AG10803 (cell line): ENCODE data around the gene EPB41L4B.

Experiments used
- DNase-seq: peaks from one replicate; pipeline ENCODE4 v3.0.0; 2010; ENCODE audit warnings: low read depth
- H3K4me3 ChIP-seq: 2 replicates; pipeline ENCODE4 v1.5.1; 2011; ENCODE audit warnings: mild to moderate bottlenecking, low read length, control low read depth
- CTCF ChIP-seq: conservative IDR thresholded peaks from 2 replicates; pipeline ENCODE4 v1.5.1; 2011; ENCODE audit warnings: mild to moderate bottlenecking, low read length, control low read depth, inconsistent platforms

EPB41L4B gene

GRCh38 chr9:109203761-109204360, 117.0 kb downstream of the EPB41L4B start:
- no peak for DNase-seq
- H3K4me3 ChIP-seq: no peak overlapping the region
- TF ChIP-seq CTCF: no peak

DNA sequence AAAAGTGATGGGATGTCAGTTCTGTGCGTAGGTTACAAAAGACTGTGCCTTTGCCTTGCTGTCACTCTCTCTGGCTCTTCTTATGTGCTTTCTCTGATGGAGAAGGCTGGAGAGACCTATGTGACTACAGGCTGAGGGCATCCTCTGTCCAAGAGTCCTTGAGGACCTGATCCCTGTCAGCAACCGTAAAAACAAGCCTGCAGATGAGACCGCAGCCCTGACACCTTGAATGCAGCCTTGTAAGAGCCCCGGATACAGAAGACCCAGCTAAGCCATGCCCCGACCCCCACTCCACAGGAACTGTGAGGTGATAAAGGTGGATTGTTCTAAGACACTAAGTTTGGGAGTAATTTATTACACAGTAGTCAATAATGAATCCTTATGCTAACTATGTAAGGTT, 121.2 kb downstream of the EPB41L4B start:
- H3K4me3 ChIP-seq: no peak overlapping the region
- no peak for TF ChIP-seq CTCF
- DNase-seq: no peak

DNA sequence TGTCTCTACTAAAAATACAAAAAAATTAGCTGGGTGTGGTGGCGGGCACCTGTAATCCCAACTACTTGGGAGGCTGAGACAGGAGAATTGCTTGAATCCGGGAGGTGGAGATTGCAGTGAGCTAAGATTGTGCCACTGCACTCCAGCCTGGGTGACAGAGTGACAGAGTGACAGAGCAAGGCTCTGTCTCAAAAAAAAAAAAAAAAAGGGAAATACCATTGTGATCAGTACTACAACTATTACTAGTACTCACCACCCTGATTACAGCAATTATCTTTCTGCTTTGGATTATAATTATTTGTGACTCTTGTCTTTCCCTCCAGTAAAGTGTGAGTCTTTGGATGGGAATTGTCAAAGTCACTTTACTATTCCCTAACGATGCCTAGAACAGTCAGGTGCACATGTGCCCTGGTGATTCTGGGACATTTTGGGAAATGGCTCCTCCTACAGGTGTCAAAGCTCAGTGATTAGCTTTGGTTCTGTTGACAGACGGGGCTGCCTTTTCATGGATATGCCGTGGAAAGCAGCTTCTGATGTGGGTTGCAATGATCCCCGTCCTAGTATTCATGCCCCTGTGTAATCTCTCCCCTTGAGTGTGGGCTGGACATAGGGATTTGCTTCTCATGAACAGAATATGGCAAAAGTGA, 122.0 kb downstream of the EPB41L4B start:
- DNase-seq: no peak
- no peak for TF ChIP-seq CTCF
- H3K4me3 ChIP-seq: no peak overlapping the region

DNA sequence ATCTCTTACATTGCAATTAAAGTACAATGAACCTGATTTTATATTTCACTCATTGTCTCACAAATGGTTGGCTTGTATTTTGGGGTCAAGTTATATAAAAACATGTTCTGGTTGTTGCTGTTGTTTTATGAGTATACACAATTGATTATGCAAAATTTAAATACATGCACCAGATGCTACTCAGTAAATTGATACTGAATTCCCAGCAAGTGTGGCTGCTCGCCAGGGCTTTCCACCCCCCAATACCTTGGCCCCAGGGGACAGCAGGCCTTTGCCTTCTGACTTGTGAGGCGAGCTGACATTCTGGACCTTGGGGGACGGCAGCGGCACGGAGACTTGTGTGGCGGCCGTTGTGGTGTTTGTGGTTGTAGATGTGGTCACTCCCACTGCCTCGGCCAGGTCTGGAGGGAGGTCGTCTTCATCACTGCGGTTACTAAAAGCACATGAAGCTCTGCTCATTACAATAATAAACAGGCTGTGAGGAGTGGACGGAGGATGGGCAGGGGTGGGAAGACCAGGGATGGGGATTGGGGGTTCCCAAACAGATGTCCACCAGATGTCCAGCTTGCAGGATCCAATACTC, 126.8 kb downstream of the EPB41L4B start:
- no peak for TF ChIP-seq CTCF
- no peak overlapping the region for H3K4me3 ChIP-seq
- no peak for DNase-seq

DNA sequence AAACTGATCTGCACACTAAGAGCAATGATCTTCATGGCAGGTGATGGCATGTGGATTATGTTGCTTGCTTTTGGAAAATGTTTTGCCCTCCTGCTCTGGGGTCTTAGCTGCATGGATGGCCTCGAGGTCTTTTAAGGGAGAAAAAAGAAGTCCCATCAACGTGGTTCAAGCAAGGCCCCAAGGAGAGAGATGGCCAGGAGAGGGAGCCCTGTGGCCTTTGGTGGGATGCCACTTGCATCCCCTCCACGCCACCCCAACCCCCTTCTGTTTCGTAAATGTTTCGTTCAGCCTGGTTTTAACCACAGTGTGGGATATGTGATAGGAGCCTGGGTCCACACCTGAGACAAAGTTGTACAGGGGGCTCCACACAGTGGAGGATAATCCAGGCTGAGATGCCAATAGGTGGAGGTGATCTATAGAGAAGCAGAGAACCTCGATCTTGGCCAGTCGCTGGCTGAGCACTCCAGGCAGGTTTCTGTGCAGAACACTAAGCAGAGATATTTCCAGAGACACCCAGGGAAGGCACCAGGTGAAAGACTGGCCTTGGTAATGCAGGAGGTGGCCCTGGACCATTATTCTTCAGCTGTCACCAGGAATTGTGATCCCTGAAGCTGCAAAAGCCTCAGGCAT, 128.0 kb downstream of the EPB41L4B start:
- TF ChIP-seq CTCF: peak; percentile 41
- no peak for DNase-seq

DNA sequence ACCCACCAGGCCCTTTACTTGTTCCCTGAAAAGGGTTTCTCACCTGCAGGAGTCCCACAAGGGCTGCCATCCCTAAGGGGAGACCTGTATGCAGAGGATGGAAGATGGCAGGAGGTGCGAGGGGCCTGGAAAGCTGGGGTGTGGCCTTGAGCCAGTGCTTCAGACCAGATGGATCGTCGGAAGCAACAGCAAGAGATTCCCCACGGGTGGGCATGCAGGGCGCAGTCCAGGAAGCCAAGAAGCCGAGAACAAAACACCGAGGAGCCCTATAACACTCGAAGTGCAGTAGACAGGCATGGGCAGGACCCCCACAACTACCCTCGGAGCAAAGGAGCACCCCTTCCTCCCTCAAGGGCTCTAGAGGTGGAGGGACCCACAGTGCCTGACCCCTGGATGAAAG, 129.1 kb downstream of the EPB41L4B start:
- no peak for TF ChIP-seq CTCF
- DNase-seq: no peak
- no peak overlapping the region for H3K4me3 ChIP-seq

More for the DNA sequence above, 128.0 kb downstream of the EPB41L4B start:
- no peak overlapping the region for H3K4me3 ChIP-seq
